Heart left ventricle (tissue), 13 donors: Measurements from ENCODE around the gene CRELD2.

Experiments
- CTCF ChIP-seq, 12 donors: fragments of 200-600 bp; sonication (generic) in 4 of 12; IDR thresholded peaks; one replicate each; pipeline versions ENCODE4 v1.5.0 to v1.8.0; 2018 to 2022; ENCODE audit warnings: antibody characterized with exemption in 12 of 12, mild to moderate bottlenecking in 5 of 12
- POLR2A ChIP-seq, 2 donors: fragments of 450-650 bp; IDR thresholded peaks; one replicate each; pipeline ENCODE4 v1.6.1; 2017; ENCODE audit warnings: antibody characterized with exemption in 2 of 2, mild to moderate bottlenecking in 2 of 2, moderate library complexity in 2 of 2
- donor health status: ischemic (EF 13 %, LVEDD 7.1; RV severe dilation, severe dysfunction).
- donor health status: DM: no; HTN: yes; CAD: no.
- donor health status: DM: no; HTN: no; CAD: no.
- donor health status: ischemic (EF 25% LVEDD 6.9; RV normal size, moderate dysfunction).
- donor health status: ischemic (EF 25% LVEDD 5.7; RV mildly dilated, moderate dysfunction).
- donor health status: ischemic (EF 35%, LVEDD 5.7; RV mildly dilated, moderate dysfunction).
- donor health status: nonischemic (EF 11% LVEDD 7.7; RV severe dilation, severe dysfunction).
- donor health status: DM: yes; HTN: yes; CAD: no.
- donor health status: PGD.
- donor health status: ischemic (EF 29% LVEDD 5.4; RV normal size, mild dysfunction).
- donor health status: nonischemic (EF 23%, LVEDD 6.1; RV moderate dilation, normal function).

DNA sequence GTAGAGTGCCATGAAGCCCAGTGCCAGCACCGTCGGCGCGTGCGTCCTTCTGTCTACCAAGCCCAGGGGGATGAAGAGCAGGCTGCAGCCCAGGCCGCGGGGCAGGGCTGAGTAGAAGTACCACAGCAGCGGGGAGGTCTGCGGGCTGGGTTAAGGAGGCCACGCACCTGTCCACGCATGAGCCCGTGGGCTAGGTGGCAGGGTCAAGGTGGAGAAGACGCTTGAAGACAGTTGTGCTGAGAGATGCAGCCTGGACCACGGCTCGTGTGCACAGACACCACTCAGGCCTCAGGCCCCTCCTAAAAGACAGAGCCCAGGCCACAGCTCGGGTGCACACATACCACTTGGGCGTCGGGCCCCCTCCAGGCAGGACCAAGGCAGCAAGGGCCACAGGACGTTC is 10.6 kb upstream of the CRELD2 start:
- TF ChIP-seq CTCF (IDR thresholded peaks at IDR 0.05) (no peak), POLR2A (IDR thresholded peaks at IDR 0.05) (no peak)
